SK-N-MC (cell line): Measurements from ENCODE around the gene ABCA8.

Source experiments
- EZH2 ChIP-seq: fragments of 200-600 bp; sonication (generic); IDR thresholded peaks from one replicate; pipeline ENCODE4 v1.6.1; 2017; ENCODE audit warnings: antibody characterized with exemption
- FOXP2 ChIP-seq: optimal IDR thresholded peaks from 2 replicates; pipeline ENCODE3; 2011; ENCODE audit warnings: mild to moderate bottlenecking, moderate library complexity; ENCODE audit not compliant: insufficient read depth; ENCODE audit errors: extremely low read length, control extremely low read depth

DNA sequence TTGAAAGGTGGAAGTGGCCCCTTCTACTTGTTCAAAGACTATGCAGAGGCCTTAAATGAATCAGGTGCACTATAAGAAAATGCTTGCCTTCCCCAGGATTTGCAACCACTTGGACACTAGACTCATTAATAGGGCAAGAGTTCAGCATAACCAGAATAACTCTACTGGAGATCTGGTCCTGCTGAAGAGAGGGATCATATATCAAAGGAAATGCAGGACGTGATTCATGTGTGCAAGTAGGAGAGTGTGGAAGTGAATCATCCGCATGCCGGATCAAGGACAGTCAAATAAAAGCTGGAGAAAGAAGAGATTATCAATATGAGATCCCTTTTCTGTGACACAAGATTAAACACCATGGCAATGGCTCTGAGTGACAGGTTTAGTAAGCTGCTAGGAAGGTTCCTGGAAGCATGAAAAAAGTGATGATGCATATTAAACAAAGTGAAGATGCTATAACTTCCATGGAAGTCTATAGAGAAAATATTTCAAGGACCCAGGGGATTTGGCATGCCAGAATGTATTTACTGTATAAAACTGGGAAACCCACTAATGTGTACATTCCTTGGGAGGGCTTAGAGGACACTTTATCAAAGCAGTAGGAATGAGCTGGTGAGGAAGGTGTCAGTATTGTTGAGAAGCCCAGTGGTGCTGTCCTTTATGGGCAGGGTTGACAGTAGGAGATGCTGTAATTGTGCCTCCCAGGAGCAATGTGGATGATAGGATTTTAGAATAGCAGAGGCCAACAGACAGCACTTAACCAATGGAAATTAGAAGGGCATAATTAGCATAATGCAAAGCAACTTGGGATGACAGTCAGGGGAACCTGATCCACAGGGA lies 133.1 kb downstream of the ABCA8 start:
- TF ChIP-seq FOXP2 (no peak), EZH2 (no peak)
